ENCODE measurements around the gene DNAJB1.

The DNAJB1 gene

DNA sequence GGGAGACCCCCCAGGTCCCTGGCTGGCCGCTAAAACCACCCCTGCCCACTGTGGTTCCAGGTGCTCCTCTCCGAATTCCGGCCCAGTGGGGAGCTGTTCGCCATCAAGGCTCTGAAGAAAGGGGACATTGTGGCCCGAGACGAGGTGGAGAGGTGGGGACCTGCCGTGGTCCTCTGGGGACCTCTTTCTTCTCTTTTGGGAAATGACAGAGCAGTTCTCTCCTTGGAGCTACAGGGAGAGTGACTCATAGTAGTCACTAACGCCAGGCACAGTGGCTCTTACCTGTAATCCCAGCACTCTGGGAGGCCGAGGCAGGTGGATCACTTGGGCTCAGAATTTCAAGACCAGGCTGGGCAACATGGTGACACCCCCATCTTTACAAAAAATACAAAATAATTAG lies 50.4 kb downstream of the DNAJB1 start:
- TF ChIP-seq CTCF (IDR thresholded peaks at IDR 0.05; ENCODE audit: borderline replicate concordance, insufficient read depth, low read depth, low read length) = no peak
- no peak overlapping the region for H3K4me3 ChIP-seq (ENCODE audit: low read depth, low read length)

DNA sequence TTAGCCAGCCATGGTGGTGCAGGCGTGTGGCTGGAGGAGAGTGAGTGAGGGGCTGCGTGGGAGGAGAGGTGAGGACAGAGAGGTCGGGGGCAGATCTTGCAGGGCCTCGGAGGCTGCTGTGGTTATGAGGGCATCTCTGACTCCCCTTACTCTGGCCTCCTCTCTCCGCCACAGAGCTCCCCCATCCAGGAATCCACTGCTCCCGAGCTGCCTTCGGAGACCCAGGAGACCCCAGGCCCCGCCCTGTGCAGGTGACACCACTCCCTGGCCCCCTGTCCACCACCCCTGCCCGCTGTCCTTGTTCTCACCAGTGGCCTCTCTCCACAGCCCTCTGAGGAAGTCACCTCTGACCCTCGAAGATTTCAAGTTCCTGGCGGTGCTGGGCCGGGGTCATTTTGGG lies 50.8 kb downstream of the DNAJB1 start:
- no peak overlapping the region for H3K4me3 ChIP-seq (ENCODE audit: low read depth, low read length)
- TF ChIP-seq CTCF (IDR thresholded peaks at IDR 0.05; ENCODE audit: borderline replicate concordance, insufficient read depth, low read depth, low read length) = no peak
